Keratinocyte (primary cell): ENCODE measurements around the gene ENTPD2.

Source experiments
- EZH2 ChIP-seq: IDR thresholded peaks from one replicate; pipeline ENCODE4 v1.6.1; 2012; ENCODE audit warnings: inconsistent platforms, mild to moderate bottlenecking, low read length, moderate library complexity
- TF ChIP-seq, protein P1 (sequence below), 3 experiments: IDR thresholded peaks in 1 of 3; conservative IDR thresholded peaks in 1 of 3; optimal IDR thresholded peaks in 1 of 3; 2 replicates in 2 of 3; 3 replicates in 1 of 3; pipeline versions ENCODE3 to v1.5.1; 2011; ENCODE audit warnings: low read length in 3 of 3, mild to moderate bottlenecking in 3 of 3, moderate library complexity in 2 of 3, control low read depth in 1 of 3, inconsistent platforms in 1 of 3; ENCODE audit not compliant: insufficient read depth in 2 of 3; ENCODE audit errors: extremely low read depth in 1 of 3

DNA sequence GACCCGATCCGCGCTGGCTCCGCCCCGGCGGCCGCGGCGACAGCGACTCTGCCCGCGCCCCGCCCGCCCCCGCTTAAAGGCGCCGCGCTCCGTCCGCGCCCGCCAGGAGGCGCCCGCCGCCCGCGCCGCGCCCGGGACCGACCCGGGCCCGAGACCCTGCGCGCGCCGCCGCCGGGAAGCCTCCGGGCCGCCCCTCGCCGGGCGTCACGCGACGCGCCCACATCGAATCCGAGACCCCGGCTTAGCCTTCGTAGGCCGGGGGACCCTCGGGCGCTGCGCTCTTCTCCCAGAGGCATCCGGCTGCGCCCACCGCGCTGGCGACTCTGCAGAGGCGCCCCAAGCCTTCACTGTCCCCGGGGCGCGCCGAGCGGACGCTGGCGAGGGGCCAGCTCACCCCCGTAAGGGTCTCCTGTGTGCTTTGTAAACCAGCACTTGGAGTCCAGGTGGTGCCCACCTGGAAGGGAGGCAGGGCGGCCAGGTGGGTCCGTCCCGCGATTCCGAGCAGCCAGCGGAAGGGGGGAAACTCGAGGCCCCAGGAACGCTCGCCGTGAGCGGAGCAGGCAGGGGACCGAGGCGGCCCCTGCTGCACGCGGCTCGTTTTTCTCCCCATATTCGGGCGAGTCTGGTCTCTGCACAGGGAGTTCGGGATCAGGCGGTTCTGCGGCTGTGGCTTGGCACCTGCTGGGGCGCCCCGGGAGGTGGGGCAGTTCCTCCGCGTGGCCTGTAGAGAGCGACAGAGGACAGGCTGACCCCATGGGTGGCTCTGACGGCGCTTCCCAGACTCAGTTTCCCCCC, 25.4 kb downstream of the ENTPD2 start:
- TF ChIP-seq, protein P1, sequence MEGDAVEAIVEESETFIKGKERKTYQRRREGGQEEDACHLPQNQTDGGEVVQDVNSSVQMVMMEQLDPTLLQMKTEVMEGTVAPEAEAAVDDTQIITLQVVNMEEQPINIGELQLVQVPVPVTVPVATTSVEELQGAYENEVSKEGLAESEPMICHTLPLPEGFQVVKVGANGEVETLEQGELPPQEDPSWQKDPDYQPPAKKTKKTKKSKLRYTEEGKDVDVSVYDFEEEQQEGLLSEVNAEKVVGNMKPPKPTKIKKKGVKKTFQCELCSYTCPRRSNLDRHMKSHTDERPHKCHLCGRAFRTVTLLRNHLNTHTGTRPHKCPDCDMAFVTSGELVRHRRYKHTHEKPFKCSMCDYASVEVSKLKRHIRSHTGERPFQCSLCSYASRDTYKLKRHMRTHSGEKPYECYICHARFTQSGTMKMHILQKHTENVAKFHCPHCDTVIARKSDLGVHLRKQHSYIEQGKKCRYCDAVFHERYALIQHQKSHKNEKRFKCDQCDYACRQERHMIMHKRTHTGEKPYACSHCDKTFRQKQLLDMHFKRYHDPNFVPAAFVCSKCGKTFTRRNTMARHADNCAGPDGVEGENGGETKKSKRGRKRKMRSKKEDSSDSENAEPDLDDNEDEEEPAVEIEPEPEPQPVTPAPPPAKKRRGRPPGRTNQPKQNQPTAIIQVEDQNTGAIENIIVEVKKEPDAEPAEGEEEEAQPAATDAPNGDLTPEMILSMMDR (optimal IDR thresholded peaks at IDR 0.05 in 1 of 3, IDR thresholded peaks at IDR 0.05 in 1 of 3, conservative IDR thresholded peaks at IDR 0.05 in 1 of 3; ENCODE audit: extremely low read depth in 1 of 3, insufficient read depth in 2 of 3, low read length in 3 of 3), result peak in 2 of 3 experiments; percentile 44 to 71
- peak; percentile 39 for TF ChIP-seq EZH2
